ENCODE measurements around the gene MRPS5.

MRPS5 gene

DNA sequence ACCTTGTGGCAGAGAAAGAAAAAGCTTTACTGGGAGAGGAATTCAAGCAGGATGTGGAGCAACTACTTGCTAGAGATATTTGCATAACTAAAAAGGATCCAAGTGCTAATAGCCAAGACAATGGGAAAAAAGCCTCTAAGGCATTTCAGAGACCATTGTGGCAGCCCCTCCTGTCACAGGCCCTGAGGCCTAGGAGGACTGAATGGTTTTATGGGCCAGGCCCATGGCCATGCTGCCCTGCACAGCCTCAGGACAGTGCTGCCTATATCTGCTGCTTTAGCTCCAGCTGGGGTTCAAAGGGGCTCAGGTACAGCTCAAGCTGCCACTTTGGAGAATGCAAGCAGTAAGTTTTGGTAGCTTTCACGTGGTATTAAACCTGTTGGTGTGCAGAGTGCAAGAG is 17.1 kb upstream of the MRPS5 start:
- Histone ChIP-seq H3K9ac (ENCODE audit: low read length) (no peak overlapping the region), H3K4me1 (ENCODE audit: insufficient read depth, low read length, severe bottlenecking) (no peaks in the 10 kb centered on the region), H4K20me1 (ENCODE audit: insufficient read depth, low read length) (no peaks in the 10 kb centered on the region), H3K9me2 (ENCODE audit: low read depth, low read length) (no peaks in the 10 kb centered on the region), H3K36me3 (ENCODE audit: insufficient read depth, low read length) (no peaks in the 10 kb centered on the region; the same call in 1 of the 2 replicates), H3K4me2 (ENCODE audit: low read length) (no peak overlapping the region), H3F3A (ENCODE audit: insufficient read depth, low read length) (no peaks in the 10 kb centered on the region), H3K27me3 (ENCODE audit: insufficient read depth, low read length) (no peaks in the 10 kb centered on the region; the same call in 1 of the 2 replicates), H2AFZ (ENCODE audit: low read length) (no peak overlapping the region), H3K79me2 (ENCODE audit: insufficient read depth, low read length) (no peaks in the 10 kb centered on the region), H3K4me3 (ENCODE audit: low read depth, low read length, poor library complexity, severe bottlenecking) (no peak overlapping the region), H3K9me3 (ENCODE audit: low read length) (peaks cover 27% of the 10 kb centered on the region), H3K27ac (ENCODE audit: low read depth, low read length, poor library complexity, severe bottlenecking) (no peak overlapping the region)
- TF ChIP-seq CTCF (IDR thresholded peaks at IDR 0.05; ENCODE audit: low read length) (no peak), EZH2 (IDR thresholded peaks at IDR 0.05; ENCODE audit: borderline replicate concordance, low read length) (no peak)

GRCh38 chr2:95122197-95122551 is 566 bp upstream of the MRPS5 start:
- Histone ChIP-seq H3K9me2 (ENCODE audit: low read depth, low read length) (no peaks in the 10 kb centered on the region), H3K4me2 (ENCODE audit: low read length) (peak overlapping the region; percentile 82), H4K20me1 (ENCODE audit: insufficient read depth, low read length) (no peaks in the 10 kb centered on the region), H3F3A (ENCODE audit: insufficient read depth, low read length) (no peaks in the 10 kb centered on the region), H2AFZ (ENCODE audit: low read length) (peak overlapping the region; percentile 31; the same call in 1 of the 2 replicates), H3K4me1 (ENCODE audit: insufficient read depth, low read length, severe bottlenecking) (peaks cover 26% of the 10 kb centered on the region), H3K4me3 (ENCODE audit: low read depth, low read length, poor library complexity, severe bottlenecking) (peak overlapping the region; percentile 86), H3K36me3 (ENCODE audit: insufficient read depth, low read length) (peaks cover 32% of the 10 kb centered on the region), H3K27ac (ENCODE audit: low read depth, low read length, poor library complexity, severe bottlenecking) (no peak overlapping the region), H3K9me3 (ENCODE audit: low read length) (no peaks in the 10 kb centered on the region), H3K27me3 (ENCODE audit: insufficient read depth, low read length) (no peaks in the 10 kb centered on the region), H3K9ac (ENCODE audit: low read length) (peak overlapping the region; percentile 86), H3K79me2 (ENCODE audit: insufficient read depth, low read length) (peaks cover 37% of the 10 kb centered on the region)
- TF ChIP-seq EZH2 (IDR thresholded peaks at IDR 0.05; ENCODE audit: borderline replicate concordance, low read length) (no peak), CTCF (IDR thresholded peaks at IDR 0.05; ENCODE audit: low read length) (no peak)

- Histone ChIP-seq H3K79me2 (ENCODE audit: insufficient read depth, low read length) (peaks cover 37% of the 10 kb centered on the region), H3K9me3 (ENCODE audit: low read length) (no peaks in the 10 kb centered on the region)
- TF ChIP-seq EZH2 (IDR thresholded peaks at IDR 0.05; ENCODE audit: borderline replicate concordance, low read length) (no peak), CTCF (IDR thresholded peaks at IDR 0.05; ENCODE audit: low read length) (no peak)
Measured at GRCh38 chr2:95121093-95121406, 558 bp downstream of the MRPS5 start.

More at GRCh38 chr2:95121093-95121406, 558 bp downstream of the MRPS5 start:
- H3F3A ChIP-seq (ENCODE audit: insufficient read depth, low read length), result no peaks in the 10 kb centered on the region
- H3K36me3 ChIP-seq (ENCODE audit: insufficient read depth, low read length), result peaks cover 41% of the 10 kb centered on the region
- no peaks in the 10 kb centered on the region for H4K20me1 ChIP-seq (ENCODE audit: insufficient read depth, low read length)
- H3K4me2 ChIP-seq (ENCODE audit: low read length), result peak overlapping the region; percentile 82
- no peaks in the 10 kb centered on the region for H3K27me3 ChIP-seq (ENCODE audit: insufficient read depth, low read length)
- H2AFZ ChIP-seq (ENCODE audit: low read length), result no peak overlapping the region
- no peaks in the 10 kb centered on the region for H3K9me2 ChIP-seq (ENCODE audit: low read depth, low read length)
- peak overlapping the region; percentile 34 for H3K27ac ChIP-seq (ENCODE audit: low read depth, low read length, poor library complexity, severe bottlenecking)
- H3K9ac ChIP-seq (ENCODE audit: low read length), result peak overlapping the region; percentile 86
- peak overlapping the region; percentile 86 for H3K4me3 ChIP-seq (ENCODE audit: low read depth, low read length, poor library complexity, severe bottlenecking)
- H3K4me1 ChIP-seq (ENCODE audit: insufficient read depth, low read length, severe bottlenecking), result peaks cover 26% of the 10 kb centered on the region
